ENCODE data around the gene ROBO2.

ROBO2 gene

DNA sequence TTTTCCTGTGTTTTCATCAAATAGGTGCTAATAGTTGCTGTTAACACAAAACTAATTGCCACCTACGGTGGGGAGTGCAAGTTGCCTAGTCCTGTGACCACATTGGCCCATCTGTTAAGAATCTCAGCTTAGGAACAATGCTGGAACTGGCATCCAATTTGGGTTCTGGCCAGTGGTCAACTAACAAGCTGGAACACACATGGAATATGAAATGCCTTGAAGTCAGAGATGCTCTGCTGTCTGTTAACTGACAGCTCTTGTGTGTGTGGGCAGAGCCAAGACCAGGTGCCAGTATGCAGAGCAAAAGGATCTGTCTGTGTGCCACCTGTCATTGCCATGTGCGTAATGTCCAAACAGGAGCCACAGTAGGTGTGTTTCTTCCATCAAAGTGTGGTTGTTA is 460.8 kb downstream of the ROBO2 start:
- DNase-seq: no peak

DNA sequence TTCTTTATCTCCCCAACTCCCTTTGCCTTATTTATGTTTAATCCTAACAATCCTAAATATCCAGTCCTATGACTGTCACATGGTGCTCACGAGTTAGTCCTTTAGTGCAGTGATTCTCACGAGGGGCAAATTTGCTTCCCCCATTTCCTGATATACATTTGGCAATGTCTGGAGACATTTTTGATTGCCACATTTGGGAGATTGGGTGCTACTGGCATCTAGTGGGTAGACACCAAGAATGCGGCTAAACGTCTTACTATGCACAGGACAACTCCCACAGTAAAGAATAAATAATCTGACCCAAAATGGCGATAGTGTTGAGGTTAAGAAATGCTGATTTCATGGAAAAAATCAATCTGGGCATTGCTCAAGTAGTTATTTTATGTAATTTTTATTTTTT is 466.5 kb downstream of the ROBO2 start:
- DNase-seq: no peak

DNA sequence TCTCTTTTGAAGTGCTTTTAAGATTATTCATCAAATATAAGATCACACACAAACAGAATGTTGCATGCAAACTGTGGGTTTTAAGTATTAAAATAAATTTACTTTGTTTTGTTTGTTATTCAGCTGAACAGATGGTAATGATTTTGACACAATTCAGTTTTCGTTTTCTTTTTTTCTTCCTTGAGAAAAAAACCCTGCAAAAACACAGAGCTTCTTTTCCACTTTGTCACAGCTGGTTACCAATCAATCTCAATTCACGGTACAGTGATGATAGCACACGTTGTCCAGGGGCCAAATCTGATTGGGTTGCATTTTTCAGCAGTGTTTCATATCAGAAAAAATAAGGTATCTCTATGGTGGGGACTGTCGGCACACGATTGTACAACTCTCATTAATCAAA is 473.6 kb downstream of the ROBO2 start:
- no peak for DNase-seq

DNA sequence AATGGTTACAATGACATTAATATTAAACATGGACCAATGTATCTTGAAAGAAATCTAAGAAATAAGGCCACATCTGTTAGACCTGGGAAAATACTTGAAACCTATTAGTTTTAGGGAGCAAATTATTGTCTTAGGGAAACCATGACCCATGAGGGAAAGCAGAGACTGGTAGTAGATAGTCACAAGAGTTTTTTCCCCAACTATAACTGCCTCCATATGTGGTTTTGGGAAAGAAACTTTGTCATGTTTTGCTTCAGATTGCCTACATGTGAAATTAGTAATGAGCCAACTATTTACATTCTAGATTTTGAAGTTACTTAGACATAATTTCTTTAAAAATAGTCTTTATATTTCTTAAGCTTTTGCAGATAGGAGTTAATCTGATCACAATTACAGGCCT is 474.9 kb downstream of the ROBO2 start:
- DNase-seq: no peak

DNA sequence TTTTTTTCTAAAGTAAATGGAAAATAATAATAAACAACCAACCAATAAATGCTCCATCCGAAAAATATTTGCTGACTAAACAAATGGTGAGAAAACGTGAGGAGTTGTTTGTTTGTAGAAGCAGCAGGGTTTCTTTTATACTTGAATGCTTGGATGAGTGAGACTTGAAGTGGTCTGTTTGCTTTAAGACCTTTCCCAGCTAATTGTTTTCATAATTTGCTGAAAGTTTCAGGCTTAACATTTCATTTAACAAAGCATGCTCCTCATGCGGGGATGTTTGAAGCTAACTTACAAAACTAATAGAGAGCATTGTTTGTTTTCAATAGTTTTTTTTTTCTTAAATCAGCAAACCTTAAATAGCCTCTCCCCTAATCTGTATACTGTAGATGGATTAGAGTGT is 484.6 kb downstream of the ROBO2 start:
- no peak for DNase-seq

DNA sequence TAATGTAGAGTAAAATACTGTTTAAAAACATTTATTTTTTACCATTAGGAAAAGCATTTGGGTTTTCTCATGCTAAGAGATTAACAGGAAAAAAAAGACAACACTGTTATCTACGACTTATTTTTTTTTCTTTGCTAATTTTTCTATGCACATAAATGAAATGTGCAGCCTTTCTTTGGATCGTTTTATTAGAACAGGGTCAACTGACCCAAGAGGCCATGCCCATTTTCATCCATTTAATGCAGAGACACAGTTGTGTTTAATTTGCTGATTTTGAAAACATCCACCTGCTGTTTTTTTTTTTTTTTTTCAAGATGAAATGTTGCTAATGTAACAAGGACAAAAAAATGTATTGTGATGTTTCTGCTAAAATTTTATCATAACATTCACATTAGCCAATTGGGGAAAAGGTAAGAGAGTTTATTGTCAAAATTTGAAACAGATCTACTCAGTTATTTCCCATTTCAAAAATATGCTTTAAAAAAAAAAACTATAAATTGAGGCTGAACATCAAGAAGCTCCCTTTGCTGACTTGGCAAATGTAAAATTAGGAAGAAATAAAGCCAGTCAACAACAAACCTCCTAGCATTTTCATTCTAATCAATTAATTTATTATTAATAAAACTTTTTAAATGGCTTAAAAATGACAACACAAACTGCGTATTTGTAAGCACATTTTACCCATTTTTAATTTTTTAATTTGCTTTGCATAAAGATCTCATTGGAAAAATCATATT is 485.2 kb downstream of the ROBO2 start:
- no peak for DNase-seq

DNA sequence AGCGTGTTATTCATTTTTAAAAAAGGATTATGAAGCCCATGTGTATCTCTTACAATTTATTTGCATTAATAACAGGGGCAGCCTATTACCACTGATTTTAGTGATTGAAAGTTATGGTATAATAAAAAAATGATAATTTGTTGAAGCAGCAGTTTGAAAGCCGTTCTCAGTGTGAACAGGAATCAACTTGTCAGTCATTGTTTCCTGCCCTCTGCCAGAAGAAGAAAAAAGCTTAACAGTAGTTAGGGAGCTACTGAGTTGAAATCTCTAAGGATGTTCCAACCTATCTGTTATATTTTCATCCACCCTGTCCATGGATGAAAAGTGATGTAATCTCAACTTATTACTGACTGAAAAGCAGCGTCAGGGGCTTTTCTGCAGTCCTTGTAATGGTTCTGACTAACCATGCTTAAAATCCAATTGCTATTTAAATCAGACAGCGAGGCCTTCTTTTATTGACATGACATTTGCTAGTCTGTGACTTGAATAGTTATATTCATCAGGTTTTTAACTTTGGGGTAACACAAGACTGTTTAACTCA is 486.7 kb downstream of the ROBO2 start:
- DNase-seq: no peak

DNA sequence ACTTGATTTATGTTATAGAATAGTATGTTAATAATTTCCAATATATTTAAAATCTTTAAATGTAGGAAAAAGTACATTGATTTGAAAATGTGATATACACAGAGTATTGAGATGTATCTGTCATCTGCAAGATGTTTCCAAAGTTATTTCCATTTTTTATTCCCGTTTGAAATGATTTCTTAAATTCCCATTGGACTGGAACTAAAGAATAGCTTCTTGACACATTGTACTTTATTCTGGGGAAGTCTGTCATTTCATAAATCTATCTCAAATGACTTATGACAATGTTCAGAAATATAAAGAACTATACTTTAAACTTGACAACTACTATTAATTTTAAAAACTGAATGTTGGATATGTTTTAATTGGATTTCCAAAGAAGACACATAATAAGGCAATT is 489.6 kb downstream of the ROBO2 start:
- no peak for DNase-seq

DNA sequence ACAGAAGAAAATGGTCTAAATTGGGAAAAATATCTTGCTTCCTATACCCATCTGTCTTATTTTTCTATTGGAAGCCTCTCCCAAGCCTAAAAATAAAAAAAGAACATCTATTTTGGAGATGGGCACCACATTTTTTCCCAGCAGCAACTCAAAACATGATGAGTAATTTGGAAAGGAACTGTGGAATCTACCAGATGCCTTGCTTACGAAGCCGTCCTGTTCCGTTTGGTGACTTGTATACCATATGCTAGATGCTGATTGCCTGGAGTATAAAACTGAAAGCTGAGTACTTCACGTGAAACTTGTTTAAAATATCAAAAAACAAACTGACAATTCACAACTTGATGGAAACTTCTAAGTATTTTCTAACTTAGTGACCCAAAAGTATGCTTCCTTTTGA is 491.0 kb downstream of the ROBO2 start:
- no peak for DNase-seq

DNA sequence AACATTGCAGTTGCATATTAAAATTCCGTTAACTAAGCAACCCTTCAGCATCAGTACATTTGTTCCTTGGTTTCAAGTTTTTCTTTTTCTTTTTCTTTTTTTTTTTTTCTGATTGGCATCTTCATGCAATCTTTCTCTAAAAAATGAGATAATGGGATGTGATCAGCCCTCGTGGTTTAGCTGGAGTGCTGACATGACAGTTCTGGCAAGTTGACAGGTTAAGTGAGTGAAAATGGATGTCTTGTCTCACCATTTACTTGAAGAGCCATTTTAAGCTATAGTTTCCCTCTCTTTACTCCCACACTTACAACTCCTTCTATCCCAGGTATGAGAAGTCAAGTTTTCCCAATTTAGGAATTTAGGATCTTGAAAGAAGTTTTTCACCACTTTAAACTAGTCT is 495.2 kb downstream of the ROBO2 start:
- DNase-seq: no peak

DNA sequence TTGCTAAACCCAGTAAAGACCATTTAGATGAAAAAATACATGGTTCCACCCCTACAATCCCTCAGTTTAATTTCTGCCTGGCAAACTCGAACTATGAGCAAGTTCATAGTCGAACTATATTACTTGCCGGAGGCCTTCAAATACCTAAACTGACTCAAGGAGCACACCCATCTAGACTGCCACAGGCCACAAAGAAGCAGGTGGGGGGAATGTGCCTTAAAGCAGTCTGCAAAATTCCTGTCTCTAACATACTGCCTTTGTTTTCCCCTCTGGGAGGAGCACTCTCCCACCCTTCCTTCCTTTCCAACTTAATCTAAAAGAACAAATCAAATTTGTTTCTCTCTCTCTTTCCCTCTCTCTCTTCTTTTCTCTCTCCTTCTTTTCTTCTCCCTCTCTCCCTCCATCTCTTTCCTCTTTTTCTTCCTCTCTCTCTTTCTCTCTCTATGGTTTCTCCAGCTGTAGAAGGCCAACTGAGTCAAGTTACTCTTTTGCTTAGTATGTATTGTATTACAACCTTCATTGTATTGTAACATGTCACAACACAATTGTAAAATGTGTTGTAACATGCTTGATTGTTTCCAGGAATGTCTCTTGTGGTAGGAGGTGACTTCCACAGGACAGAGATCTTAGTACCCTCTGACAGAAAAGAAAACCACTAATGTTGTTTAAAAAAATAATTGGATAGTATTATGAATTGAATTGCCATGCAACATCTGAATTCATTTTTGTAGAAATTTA is 496.3 kb downstream of the ROBO2 start:
- DNase-seq: no peak

DNA sequence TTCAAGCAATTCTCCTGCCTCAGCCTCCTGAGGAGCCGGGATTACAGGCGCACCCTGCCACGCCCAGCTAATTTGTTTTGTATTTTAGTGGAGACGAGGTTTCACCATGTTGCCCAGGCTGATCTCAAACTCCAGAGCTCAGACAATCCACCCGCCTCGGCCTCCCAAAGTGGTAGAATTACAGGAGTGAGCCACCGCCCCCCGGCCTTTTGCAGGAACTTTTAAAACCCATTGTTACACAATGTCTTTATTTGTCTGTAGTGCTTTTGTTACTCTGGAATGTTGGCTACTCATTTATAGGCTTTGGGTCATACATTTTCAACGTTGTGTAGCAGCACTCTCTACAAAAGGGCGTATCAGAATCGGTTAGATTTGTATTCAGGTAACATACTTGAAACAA is 499.1 kb downstream of the ROBO2 start:
- no peak for DNase-seq

DNA sequence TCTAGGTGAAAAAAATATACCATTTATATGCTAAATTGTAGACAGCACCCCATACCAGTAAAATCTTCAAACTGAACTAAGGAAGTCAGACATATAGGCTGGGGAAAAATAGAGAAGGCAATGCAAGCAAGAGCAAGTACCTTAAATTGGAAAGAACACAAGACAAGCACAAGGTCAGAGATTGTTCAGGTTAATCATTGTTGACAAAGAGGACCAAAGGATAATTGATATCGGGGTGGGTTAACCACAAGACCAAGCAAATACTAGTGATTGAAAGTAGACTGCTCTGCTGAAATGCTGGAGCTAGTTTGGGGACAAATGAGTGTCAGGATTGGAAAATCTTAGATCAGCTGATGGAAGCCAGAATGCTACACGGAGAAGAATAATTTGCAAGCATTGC is 499.8 kb downstream of the ROBO2 start:
- DNase-seq: no peak

DNA sequence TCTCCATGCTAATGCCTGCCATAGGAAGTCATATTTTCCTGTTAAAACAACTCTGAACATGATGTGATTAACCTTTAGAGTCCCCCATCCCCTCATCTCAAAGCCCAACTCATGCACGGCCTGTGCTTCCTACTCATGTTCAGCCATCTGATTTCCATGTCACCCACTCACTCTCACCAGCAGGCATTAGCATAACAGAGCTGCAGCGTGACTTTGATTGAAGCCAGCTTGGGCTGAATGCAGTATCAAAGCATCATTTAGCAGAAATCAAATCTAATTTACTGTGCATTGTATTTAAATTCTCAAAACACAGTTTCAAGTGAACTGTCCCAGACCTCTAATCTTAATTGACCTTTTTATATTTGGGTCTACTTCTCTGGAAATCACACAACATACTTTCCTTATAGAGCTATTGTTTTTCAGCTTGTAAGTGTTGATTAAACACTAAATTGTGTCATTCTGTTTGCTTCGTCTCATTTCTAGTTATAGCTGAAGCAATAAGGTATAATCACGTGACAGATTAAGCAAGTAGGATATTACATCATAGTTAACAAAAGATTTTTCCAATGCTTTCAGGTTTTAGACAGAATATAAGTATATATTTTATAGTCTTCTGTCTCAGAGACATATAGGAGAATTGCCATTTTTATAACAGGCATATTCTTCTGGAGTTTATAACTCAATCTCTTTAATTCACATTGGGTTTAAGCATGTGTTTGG is 501.5 kb downstream of the ROBO2 start:
- DNase-seq: peak; percentile 23

DNA sequence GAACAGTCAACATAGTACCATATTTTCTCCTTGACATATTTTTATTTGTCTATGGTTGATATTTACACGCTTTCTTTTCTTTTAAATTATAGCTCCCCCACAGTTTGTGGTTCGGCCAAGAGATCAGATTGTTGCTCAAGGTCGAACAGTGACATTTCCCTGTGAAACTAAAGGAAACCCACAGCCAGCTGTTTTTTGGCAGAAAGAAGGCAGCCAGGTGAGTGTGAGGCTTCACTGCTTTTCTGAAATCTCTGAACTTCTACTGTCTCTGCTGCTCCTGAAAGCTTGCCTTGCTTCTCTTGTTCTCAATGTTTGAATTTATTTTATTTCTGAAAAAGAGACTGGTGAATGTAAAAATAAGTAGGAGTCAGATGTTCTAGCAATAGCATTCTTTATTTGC is 506.3 kb downstream of the ROBO2 start:
- no peak for DNase-seq

DNA sequence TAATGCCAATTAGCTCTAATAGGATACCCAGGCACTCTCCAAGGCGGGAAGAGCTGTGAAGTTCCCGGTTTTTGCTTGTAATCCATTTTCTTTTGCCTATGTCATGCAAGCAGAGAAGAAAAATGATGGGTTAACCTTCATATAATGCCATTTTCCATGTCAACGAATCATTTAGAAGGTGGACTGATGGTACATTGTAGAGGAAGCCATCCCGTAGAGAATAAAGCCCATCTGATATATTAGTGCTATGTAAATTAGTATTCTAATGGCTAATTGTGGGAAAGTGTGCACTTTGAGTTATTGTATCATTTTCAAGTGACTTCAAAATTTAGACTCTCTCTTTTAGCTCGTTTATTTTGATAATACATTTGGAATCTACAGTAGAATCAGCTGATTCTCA is 509.1 kb downstream of the ROBO2 start:
- no peak for DNase-seq

DNA sequence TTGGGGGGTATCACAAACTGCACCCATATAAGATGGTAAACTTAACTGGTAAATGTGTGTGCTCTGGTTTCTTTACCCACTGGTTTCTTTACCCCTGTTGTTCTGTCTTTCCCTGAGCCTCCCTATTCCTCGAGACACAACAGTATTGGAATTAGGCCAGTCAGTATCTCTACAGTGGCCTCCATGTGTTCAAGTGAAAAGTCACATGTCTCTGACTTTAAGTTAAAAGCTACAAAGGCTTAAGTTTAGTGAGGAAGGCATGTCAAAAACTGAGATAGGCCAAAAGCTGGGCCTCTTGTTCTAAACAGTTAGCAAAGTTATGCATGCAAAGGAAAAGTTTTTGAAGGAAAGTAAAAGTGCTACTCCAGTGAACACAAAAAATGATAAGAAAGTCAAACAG is 513.3 kb downstream of the ROBO2 start:
- no peak for DNase-seq

DNA sequence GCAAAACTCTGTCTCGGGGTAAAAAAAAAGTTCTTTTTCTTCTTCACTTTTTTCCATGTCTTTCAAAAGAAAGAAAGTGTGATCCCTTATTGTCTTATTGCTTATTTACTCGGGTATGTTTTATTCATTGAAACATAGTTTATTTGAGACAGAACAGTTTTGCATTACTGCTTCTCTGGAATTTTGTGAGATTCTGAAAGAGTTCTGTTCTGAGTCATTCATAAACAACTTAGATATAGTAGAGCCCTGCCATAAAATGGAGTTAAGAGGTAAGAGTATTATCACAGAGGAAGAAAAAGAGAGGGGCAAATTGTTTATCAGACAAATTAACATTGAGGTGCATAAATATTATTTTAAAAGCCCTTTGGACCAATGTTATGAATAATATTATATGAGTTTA is 522.2 kb downstream of the ROBO2 start:
- DNase-seq: no peak

DNA sequence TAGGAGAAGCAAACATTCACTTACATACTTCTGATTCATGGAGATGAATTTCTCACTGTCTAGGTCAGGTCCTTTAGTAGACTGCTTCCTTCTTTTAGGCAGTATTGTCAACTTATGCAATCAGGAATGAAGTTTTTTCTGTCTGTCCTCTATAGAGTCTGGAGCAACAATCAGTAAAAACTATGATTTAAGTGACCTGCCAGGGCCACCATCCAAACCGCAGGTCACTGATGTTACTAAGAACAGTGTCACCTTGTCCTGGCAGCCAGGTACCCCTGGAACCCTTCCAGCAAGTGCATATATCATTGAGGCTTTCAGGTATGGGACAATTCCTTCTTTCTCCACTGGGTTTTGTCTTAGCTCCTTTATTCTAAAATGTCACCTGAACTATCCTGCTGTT is 523.1 kb downstream of the ROBO2 start:
- DNase-seq: no peak

DNA sequence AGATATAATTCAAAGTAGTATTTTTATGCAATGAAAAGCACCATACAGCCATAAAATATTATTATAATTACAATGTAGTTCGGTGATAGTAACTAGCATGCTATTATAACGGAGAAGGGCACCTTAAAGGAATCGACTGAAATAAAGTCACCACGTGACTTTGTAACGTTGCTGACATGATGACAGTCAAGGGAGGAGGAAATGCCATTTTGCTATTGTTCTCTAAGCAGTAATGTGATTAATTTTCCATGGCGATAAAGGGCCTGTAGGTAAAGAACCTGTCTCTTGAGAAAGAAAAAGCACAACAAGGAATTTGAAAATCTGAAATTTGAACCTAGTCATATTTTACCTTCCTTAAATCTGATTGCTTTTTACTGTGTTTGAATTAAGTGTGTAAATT is 526.2 kb downstream of the ROBO2 start:
- no peak for DNase-seq

DNA sequence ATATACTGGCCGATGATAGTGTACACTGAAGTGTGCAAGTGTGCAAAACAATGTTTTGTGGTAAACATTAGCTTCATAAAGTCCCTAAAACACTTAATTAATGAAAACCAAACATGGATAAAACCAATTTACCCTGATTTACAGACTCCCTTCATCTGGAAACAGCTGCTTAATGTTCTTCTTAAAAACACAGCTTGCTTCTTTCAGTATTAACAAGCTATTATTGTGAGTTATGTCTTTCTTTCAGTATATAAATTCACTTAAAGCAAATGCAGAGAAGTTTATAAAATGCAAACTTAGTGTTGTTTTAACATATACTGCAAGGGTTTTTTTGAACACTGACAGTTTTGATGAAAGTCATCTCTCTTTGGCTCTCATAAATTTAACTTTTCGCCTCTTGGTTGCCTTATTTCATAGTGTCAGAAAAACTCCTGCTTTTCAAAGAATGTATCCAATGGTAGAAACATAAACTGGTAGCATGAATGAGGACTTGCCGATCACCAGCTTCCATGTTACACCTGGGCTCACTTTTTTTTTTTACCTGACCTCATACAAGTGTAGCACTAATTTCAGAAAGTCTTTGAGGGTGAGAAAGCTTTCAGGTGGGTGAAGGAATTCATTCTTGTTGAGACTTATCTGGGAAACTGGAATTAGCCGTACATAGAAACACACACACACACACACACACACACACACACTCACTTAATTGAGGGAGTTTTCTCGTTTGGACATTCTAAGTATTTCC is 532.2 kb downstream of the ROBO2 start:
- DNase-seq: peak; percentile 50

DNA sequence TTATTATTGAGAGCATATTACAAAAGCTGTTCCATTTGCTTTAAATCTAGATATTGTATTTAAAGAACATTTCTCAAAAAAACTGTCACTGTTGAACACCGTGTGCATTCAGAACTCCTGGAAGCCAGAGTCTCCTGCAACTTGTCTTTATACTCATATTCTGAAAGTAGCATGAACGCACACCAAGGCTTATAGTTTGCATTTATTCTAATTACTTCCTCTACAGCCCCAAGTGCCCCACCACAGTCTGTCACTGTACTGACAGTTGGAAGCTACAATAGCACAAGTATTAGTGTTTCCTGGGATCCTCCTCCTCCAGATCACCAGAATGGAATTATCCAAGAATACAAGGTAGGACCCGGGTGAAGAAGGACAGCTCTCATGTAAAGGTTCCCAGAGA is 537.4 kb downstream of the ROBO2 start:
- DNase-seq: no peak

DNA sequence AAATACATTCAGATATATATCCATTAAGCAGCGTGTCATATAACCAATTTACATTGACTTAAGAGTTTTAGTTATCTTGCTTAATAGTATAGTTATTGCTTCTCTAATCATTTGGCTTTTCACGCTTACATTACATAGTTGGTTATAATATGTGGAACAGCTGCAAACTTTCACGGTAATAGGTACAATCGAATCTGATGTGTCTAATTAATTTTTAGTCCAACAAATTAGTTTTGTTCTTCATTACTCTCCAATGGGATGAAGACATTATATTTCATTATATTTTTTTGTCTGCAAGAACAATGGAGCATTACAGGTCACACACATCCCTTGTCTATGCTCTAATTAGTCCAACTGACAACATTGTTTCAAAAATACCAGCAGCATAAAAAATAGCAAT is 546.3 kb downstream of the ROBO2 start:
- DNase-seq: no peak
